MM.1S (cell line): ENCODE data around the gene TDRD12.

Experiments
- EZH2 ChIP-seq: fragments of 300-600 bp; sonication (generic); optimal IDR thresholded peaks from 2 replicates; pipeline ENCODE3; 2017; ENCODE audit warnings: low read depth, mild to moderate bottlenecking, antibody characterized with exemption, low read length, mixed read lengths
- EZH2phosphoT487 ChIP-seq: fragments of 300-600 bp; sonication (generic); IDR thresholded peaks from 2 replicates; pipeline ENCODE4 v1.6.1; 2018; ENCODE audit warnings: antibody characterized with exemption, low read length
- TF ChIP-seq, protein P1 (sequence below): fragments of 300-600 bp; sonication (generic); IDR thresholded peaks from 2 replicates; pipeline ENCODE4 v1.5.1; 2016; ENCODE audit warnings: antibody characterized with exemption, low read length, mixed read lengths

DNA sequence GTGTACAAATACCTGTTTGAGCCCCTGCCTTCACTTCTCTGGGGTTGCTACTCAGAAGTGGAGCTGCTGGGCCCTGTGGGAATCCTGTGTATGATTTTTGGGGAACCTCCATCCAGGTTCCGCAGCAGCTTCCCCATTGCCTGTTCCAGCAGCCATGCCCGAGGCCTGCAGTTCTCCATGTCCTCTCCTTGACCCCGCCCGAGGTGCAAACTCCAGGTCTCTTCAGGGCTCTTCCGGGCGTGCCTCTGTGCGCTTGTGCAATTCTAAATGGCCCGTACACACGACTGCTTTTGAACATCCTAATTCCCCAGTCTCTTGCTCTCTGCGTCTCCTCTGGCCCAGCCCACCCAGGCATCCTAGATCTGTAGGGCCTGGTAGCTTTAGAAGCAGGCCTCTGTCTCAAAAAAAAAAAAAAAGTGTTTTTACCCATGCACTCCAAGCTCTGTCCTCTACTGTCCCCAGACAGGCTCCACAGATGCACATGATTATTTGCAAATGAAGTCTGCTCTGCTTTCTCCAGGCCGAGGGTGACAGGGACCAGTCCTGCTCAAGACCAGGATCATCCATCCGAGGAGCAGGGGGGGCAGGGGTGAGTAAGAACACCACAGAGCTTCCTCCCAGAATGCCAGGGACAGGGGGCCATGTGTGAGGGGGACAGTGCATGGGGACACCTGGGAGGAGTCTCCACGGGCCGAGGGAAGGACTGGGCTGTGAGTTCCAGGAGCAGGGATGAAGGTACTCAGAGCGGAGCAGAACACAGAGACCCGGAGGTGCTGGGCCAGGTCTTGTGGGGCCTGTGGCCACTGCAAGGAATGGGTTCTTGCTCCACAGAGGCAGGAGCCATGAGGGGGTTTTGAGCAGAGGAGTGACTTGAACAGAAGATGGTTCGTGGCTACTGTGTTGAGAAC, 98.3 kb downstream of the TDRD12 start:
- TF ChIP-seq, protein P1, sequence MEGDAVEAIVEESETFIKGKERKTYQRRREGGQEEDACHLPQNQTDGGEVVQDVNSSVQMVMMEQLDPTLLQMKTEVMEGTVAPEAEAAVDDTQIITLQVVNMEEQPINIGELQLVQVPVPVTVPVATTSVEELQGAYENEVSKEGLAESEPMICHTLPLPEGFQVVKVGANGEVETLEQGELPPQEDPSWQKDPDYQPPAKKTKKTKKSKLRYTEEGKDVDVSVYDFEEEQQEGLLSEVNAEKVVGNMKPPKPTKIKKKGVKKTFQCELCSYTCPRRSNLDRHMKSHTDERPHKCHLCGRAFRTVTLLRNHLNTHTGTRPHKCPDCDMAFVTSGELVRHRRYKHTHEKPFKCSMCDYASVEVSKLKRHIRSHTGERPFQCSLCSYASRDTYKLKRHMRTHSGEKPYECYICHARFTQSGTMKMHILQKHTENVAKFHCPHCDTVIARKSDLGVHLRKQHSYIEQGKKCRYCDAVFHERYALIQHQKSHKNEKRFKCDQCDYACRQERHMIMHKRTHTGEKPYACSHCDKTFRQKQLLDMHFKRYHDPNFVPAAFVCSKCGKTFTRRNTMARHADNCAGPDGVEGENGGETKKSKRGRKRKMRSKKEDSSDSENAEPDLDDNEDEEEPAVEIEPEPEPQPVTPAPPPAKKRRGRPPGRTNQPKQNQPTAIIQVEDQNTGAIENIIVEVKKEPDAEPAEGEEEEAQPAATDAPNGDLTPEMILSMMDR = no peak
- no peak for TF ChIP-seq EZH2
- no peak for TF ChIP-seq EZH2phosphoT487
